AG04449 (cell line): Measurements from ENCODE around the gene PFKFB1.

Experiments
- CTCF ChIA-PET: fragments of 350-600 bp; formaldehyde crosslinking; extraction: SDS; loops from one replicate; lab custom pipeline; 2021; ENCODE audit warnings: antibody characterized with exemption; lab: Yijun Ruan, JAX
- POLR2A ChIA-PET: fragments of 400-600, 350-600 bp; formaldehyde crosslinking; extraction: SDS; loops from one replicate; lab custom pipeline; 2020; ENCODE audit warnings: antibody characterized with exemption, inconsistent platforms; lab: Yijun Ruan, JAX
- DNase-seq: peaks from one replicate; pipeline ENCODE4 v3.0.0-alpha.2; 2010; ENCODE audit warnings: low read depth, low spot score
- H3K4me3 ChIP-seq: 2 replicates; pipeline ENCODE4 v1.5.1; 2011; ENCODE audit warnings: low read depth, mild to moderate bottlenecking, control low read depth, low read length
- TF ChIP-seq, protein P1 (sequence below): IDR thresholded peaks from one replicate; pipeline ENCODE4 v1.5.1; 2011; ENCODE audit warnings: mild to moderate bottlenecking, moderate library complexity, low read length, control low read depth, inconsistent platforms; ENCODE audit not compliant: insufficient read depth; ENCODE audit errors: missing control alignments

Gene PFKFB1

DNA sequence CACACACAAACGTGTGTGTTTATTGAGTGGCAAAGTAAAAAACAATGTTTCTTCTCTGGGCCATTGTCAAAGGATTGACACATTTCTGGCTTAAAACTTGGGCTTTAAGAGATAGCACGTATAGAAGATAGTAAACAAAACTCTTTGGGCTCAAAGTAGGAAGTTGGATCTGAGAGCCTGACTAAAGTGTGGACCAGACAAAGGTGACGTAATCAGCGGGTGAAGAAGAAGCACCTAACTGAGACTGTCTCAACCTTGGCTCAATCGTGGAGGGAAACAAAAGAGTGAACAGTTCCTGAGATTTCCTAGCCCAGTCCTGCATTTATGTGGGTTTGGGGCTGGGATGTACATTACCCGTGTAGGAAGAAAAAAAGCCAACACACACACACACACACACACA lies 13.7 kb downstream of the PFKFB1 start:
- TF ChIP-seq, protein P1, sequence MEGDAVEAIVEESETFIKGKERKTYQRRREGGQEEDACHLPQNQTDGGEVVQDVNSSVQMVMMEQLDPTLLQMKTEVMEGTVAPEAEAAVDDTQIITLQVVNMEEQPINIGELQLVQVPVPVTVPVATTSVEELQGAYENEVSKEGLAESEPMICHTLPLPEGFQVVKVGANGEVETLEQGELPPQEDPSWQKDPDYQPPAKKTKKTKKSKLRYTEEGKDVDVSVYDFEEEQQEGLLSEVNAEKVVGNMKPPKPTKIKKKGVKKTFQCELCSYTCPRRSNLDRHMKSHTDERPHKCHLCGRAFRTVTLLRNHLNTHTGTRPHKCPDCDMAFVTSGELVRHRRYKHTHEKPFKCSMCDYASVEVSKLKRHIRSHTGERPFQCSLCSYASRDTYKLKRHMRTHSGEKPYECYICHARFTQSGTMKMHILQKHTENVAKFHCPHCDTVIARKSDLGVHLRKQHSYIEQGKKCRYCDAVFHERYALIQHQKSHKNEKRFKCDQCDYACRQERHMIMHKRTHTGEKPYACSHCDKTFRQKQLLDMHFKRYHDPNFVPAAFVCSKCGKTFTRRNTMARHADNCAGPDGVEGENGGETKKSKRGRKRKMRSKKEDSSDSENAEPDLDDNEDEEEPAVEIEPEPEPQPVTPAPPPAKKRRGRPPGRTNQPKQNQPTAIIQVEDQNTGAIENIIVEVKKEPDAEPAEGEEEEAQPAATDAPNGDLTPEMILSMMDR: no peak
- POLR2A ChIA-PET: no interaction called here
- DNase-seq: no peak
- no peak overlapping the region for H3K4me3 ChIP-seq
- CTCF ChIA-PET: no interaction called here

DNA sequence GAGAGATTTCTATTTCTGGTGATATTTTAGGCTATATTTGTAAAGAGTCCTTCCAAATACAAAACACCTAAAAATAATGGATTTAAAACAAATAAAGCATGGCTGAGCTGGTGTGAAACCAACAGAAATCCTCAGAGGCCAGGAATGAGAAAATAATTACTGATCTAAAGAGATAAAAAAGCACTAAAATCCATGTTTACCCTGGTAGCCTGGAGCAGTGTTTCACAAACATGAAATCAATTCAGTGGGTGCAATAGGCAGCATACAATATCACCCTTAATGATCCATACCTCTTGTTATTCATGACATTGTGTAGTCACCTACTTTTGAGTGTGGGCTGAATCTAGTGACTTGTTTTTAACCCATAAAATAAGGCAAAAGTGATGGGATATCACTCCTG lies 14.6 kb downstream of the PFKFB1 start:
- DNase-seq: no peak
- CTCF ChIA-PET: no interaction called here
- H3K4me3 ChIP-seq: no peak overlapping the region
- POLR2A ChIA-PET: no interaction called here
- TF ChIP-seq, protein P1: no peak

DNA sequence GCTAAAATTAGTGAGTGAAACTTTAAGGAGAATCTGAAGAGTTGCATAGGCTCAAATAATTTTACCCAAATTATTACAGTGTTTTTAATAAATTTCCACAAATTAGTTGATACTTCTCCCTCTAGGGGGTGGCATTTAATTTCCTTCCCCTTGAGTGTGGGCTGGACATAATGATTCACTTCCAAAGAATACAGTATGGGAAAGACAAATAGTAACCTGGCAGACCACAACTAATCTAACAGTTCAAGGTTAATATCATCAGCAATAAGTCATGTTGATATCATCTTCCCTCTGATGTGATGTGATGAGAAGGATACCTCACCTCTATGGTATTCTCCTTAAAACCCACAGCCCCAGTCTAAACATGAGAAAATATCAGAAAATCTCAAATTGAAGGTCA lies 15.5 kb downstream of the PFKFB1 start:
- DNase-seq: no peak
- TF ChIP-seq, protein P1: no peak
- ChIA-PET POLR2A (no interaction called here), CTCF (no interaction called here)
- no peak overlapping the region for H3K4me3 ChIP-seq

DNA sequence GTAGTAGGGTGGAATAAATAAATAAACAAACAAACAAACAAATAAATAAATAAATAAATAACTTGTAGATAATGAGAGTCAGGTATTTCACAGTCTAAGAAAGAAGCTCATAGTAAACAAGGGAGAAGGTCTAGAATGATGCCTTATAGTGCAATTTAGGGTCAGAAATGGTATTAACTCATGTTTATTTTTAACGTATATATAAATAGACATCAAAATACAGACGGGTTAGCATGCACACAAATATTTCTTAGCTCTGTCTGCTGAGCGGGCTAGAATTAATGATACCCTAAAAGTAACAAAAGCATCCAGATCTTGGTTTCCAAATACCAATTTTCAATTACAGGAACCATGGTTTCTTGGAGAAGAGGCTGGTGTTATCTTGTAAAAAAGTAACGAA lies 16.6 kb downstream of the PFKFB1 start:
- DNase-seq: no peak
- H3K4me3 ChIP-seq: no peak overlapping the region
- TF ChIP-seq, protein P1: no peak
- ChIA-PET CTCF (no interaction called here), POLR2A (no interaction called here)

DNA sequence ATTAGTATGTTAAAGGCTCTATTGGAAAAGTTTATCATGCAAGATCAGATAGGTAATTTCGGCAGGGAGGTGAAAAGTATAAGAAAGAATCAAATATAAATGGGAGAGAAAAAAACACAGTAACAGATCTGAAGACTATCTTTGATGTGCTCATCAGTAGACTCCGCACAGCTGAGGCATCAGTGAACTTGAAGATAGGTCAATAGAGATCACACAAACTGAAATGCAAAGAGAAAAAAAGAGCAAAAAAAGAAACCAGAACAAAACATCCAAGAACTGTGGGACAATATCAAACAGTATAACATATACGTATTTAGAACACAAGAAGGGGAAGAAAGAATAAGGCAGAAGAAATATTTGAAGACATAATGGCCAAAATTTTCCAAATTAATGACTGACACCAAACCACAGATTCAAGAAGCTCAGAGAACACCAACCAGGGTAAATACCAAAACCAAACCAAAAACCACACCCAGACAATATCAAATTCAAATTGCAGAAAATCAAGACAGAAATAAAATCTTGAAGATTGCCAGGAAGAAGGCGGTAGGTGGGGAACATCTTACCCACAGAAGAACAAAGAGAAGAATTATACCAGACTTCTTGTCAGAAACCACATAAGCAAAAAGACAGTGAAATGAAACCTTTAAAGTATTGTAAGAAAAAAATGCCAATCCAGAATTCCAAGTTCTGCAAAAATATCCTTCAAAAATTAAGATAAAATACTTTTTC lies 29.1 kb downstream of the PFKFB1 start:
- no peak for DNase-seq
- POLR2A ChIA-PET: no interaction called here
- no peak overlapping the region for H3K4me3 ChIP-seq
- TF ChIP-seq, protein P1: no peak
- CTCF ChIA-PET: no interaction called here

DNA sequence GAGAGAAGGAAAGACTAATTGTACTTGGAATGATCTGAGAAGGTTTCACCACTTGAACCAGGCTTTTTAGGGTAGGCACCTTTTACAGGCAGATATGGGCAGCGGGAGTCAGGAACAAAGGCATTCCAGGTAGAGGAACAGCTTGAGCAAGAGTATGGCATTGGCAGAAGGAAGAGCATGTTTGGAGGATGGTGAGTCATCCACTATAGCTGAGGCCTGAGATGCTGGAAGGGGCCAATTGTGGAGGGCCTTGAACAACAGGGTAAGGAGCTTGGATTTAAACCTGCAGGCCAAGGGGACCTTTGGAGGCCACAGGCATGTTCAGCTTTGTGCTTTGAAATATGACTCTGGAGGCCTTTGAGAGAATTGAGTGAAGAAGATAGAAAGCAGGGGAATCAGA lies 32.2 kb downstream of the PFKFB1 start:
- no peak for DNase-seq
- TF ChIP-seq, protein P1: no peak
- H3K4me3 ChIP-seq: no peak overlapping the region
- CTCF ChIA-PET: no interaction called here
- POLR2A ChIA-PET: no interaction called here
